Measurements from ENCODE around the gene KRTAP5-7. TPM values are rescaled to one million over a fixed set of nuclear protein-coding genes. Genes with fewer than 3 reads are reported as not detected.

Gene KRTAP5-7
- total RNA-seq, 1 experiment from 2014 or later: not detected

DNA sequence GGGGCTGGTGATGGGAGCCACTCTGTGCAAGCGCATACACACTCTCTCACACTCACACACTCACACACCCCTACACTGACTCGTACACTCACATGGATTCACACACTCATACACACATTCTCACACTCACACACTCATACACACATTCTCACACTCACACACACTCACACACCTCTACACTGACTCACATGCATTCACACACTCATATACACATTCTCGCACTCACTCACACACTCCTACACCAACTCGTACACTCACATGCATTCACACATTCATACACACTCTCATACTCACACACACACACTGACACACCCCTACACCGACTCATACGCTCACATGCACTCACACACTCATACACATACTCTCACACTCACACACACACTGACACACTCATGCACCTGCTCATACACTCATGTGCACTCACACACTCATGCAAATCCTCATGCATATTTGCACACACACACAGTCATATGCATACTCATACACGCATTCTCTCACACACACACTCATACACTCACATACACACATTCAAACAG, 50.5 kb downstream of the KRTAP5-7 start:
- H3K4me3 Mint-ChIP-seq (ENCODE audit: unreplicated experiment): no peak overlapping the region
- Histone ChIP-seq H3K9me3 (no peaks in the 10 kb centered on the region), H3K4me1 (peaks cover 19% of the 10 kb centered on the region), H3K4me3 (ENCODE audit: low read depth, low read length) (no peak overlapping the region), H3K27me3 (replicated peaks; ENCODE audit: control insufficient read depth, insufficient read depth, low read length) (no peaks in the 10 kb centered on the region), H3K36me3 (ENCODE audit: control insufficient read depth, insufficient read depth, low read length) (no peaks in the 10 kb centered on the region)
- peaks cover 7% of the 10 kb centered on the region for H3K4me1 Mint-ChIP-seq (ENCODE audit: low read depth, unreplicated experiment)
- intact Hi-C loops (cut with micrococcal nuclease; ENCODE audit: unreplicated experiment): no loop called here
- POLR2A ChIA-PET: no interaction called here
- TF ChIP-seq, protein P1, sequence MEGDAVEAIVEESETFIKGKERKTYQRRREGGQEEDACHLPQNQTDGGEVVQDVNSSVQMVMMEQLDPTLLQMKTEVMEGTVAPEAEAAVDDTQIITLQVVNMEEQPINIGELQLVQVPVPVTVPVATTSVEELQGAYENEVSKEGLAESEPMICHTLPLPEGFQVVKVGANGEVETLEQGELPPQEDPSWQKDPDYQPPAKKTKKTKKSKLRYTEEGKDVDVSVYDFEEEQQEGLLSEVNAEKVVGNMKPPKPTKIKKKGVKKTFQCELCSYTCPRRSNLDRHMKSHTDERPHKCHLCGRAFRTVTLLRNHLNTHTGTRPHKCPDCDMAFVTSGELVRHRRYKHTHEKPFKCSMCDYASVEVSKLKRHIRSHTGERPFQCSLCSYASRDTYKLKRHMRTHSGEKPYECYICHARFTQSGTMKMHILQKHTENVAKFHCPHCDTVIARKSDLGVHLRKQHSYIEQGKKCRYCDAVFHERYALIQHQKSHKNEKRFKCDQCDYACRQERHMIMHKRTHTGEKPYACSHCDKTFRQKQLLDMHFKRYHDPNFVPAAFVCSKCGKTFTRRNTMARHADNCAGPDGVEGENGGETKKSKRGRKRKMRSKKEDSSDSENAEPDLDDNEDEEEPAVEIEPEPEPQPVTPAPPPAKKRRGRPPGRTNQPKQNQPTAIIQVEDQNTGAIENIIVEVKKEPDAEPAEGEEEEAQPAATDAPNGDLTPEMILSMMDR (IDR thresholded peaks at IDR 0.05; ENCODE audit: insufficient read depth in 1 of 2, low read depth in 1 of 2, low read length in 1 of 2, severe bottlenecking in 1 of 2, unreplicated experiment in 1 of 2): no peak
- CTCF ChIA-PET: no interaction called here
- DNase-seq: no peak
- peaks cover 2% of the 10 kb centered on the region for H3K27me3 Mint-ChIP-seq (ENCODE audit: insufficient read depth, unreplicated experiment)
- no peaks in the 10 kb centered on the region for H3K36me3 Mint-ChIP-seq (ENCODE audit: insufficient read depth, unreplicated experiment)
- H3K9me3 Mint-ChIP-seq (ENCODE audit: unreplicated experiment): no peaks in the 10 kb centered on the region
- no peak overlapping the region for H3K27ac Mint-ChIP-seq (ENCODE audit: unreplicated experiment)
- no TSS peak for BruUV-seq (replicated peaks)

Other genes starting within 250 kb of the KRTAP5-7 start
- 344 and 371 TPM in 2 replicates for gene DHCR7, start 78.9 kb upstream of the KRTAP5-7 start, total RNA-seq (2022)
- gene NADSYN1, start 74.1 kb upstream of the KRTAP5-7 start, total RNA-seq (2022): 91.3 and 101 TPM in 2 replicates
- gene KRTAP5-8, start 10.8 kb downstream of the KRTAP5-7 start, total RNA-seq (2022): not detected in 2 replicates
- gene KRTAP5-9, start 21.2 kb downstream of the KRTAP5-7 start, total RNA-seq (2022): not detected in 2 replicates
- gene KRTAP5-10, start 38.3 kb downstream of the KRTAP5-7 start, total RNA-seq (2022): not detected in 2 replicates
- not detected in 2 replicates for gene KRTAP5-11, start 55.6 kb downstream of the KRTAP5-7 start, total RNA-seq (2022)